DOHH2 (cell line): ENCODE measurements around the gene ADAM8.

Experiments used
- H3F3A ChIP-seq: fragments of 200-600 bp; sonication (generic), shearing (Covaris generic); 2 replicates; pipeline ENCODE4 v1.6.0; 2016; ENCODE audit warnings: antibody characterized with exemption, mild to moderate bottlenecking; ENCODE audit not compliant: control insufficient read depth, insufficient read depth
- H3K27ac ChIP-seq: fragments of 200-600 bp; sonication (generic); 2 replicates; pipeline ENCODE4 v1.5.1; 2014; ENCODE audit warnings: low read depth, mild to moderate bottlenecking, low read length, moderate library complexity
- H3K27me3 ChIP-seq: fragments of 200-600 bp; sonication (generic); 2 replicates; pipeline ENCODE4 v1.6.1; 2014; ENCODE audit warnings: mild to moderate bottlenecking, low read length, mixed read lengths; ENCODE audit not compliant: control insufficient read depth
- H3K36me3 ChIP-seq: fragments of 200-600 bp; sonication (generic); 2 replicates; pipeline ENCODE4 v1.6.1; 2014; ENCODE audit warnings: mild to moderate bottlenecking, low read length, moderate library complexity, mixed read lengths; ENCODE audit not compliant: control insufficient read depth
- H3K4me1 ChIP-seq: fragments of 200-600 bp; sonication (generic); 2 replicates; pipeline ENCODE4 v1.6.1; 2014; ENCODE audit warnings: mild to moderate bottlenecking, low read length, mixed read lengths; ENCODE audit not compliant: control insufficient read depth
- H3K4me2 ChIP-seq: fragments of 200-600 bp; sonication (generic); 2 replicates; pipeline ENCODE4 v1.6.0; 2014; ENCODE audit warnings: mild to moderate bottlenecking, low read length, moderate library complexity
- H3K4me3 ChIP-seq: fragments of 200-600 bp; sonication (generic); 2 replicates; pipeline ENCODE4 v1.5.1; 2014; ENCODE audit warnings: mild to moderate bottlenecking, low read length, mixed read lengths
- H3K79me2 ChIP-seq: fragments of 200-600 bp; sonication (generic); 2 replicates; pipeline ENCODE4 v1.6.1; 2014; ENCODE audit warnings: mild to moderate bottlenecking, low read length, mixed read lengths; ENCODE audit not compliant: control insufficient read depth
- H3K9me2 ChIP-seq: fragments of 200-600 bp; sonication (generic); replicated peaks from 2 replicates; pipeline ENCODE4 v1.6.1; 2014; ENCODE audit warnings: mild to moderate bottlenecking, low read length, mixed read lengths; ENCODE audit not compliant: control insufficient read depth
- H3K9me3 ChIP-seq: fragments of 200-600 bp; sonication (generic); 2 replicates; pipeline ENCODE4 v1.6.1; 2014; ENCODE audit warnings: antibody characterized with exemption, low read length, mixed read lengths; ENCODE audit not compliant: control insufficient read depth, insufficient read depth
- H4K20me1 ChIP-seq: fragments of 200-600 bp; sonication (generic); 2 replicates; pipeline ENCODE4 v1.6.0; 2014; ENCODE audit warnings: low read depth, mild to moderate bottlenecking, antibody characterized with exemption, low read length, moderate library complexity; ENCODE audit not compliant: control insufficient read depth, insufficient read depth
- EZH2phosphoT487 ChIP-seq: fragments of 200-600 bp; sonication (generic); IDR thresholded peaks from 2 replicates; pipeline ENCODE4 v1.6.1; 2017; ENCODE audit warnings: borderline replicate concordance, mild to moderate bottlenecking, antibody characterized with exemption, low read length, moderate library complexity, mixed read lengths
- TF ChIP-seq, protein P1 (sequence below): fragments of 200-600 bp; sonication (generic); IDR thresholded peaks from one replicate; pipeline ENCODE4 v1.5.1; 2014; ENCODE audit warnings: antibody characterized with exemption, mild to moderate bottlenecking, low read depth, low read length; ENCODE audit not compliant: poor library complexity, severe bottlenecking

Gene ADAM8

GRCh38 chr10:133262696-133263095 is 14.0 kb downstream of the ADAM8 start:
- no peaks in the 10 kb centered on the region for H3K36me3 ChIP-seq
- H3K4me1 ChIP-seq = peaks cover 30% of the 10 kb centered on the region
- H3K79me2 ChIP-seq = no peaks in the 10 kb centered on the region
- no peaks in the 10 kb centered on the region for H3F3A ChIP-seq
- H3K9me3 ChIP-seq = peaks cover 10% of the 10 kb centered on the region; the same call in 1 of the 2 replicates
- no peak overlapping the region for H3K4me3 ChIP-seq
- H3K27me3 ChIP-seq = 0 out of 2 replicates have a peak, but pooled peaks cover 6% of the 10 kb centered on the region
- H4K20me1 ChIP-seq = no peaks in the 10 kb centered on the region
- TF ChIP-seq EZH2phosphoT487 = no peak
- TF ChIP-seq, protein P1, sequence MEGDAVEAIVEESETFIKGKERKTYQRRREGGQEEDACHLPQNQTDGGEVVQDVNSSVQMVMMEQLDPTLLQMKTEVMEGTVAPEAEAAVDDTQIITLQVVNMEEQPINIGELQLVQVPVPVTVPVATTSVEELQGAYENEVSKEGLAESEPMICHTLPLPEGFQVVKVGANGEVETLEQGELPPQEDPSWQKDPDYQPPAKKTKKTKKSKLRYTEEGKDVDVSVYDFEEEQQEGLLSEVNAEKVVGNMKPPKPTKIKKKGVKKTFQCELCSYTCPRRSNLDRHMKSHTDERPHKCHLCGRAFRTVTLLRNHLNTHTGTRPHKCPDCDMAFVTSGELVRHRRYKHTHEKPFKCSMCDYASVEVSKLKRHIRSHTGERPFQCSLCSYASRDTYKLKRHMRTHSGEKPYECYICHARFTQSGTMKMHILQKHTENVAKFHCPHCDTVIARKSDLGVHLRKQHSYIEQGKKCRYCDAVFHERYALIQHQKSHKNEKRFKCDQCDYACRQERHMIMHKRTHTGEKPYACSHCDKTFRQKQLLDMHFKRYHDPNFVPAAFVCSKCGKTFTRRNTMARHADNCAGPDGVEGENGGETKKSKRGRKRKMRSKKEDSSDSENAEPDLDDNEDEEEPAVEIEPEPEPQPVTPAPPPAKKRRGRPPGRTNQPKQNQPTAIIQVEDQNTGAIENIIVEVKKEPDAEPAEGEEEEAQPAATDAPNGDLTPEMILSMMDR = no peak
- H3K27ac ChIP-seq = no peak overlapping the region
- H3K4me2 ChIP-seq = no peak overlapping the region
- H3K9me2 ChIP-seq = no peaks in the 10 kb centered on the region

DNA sequence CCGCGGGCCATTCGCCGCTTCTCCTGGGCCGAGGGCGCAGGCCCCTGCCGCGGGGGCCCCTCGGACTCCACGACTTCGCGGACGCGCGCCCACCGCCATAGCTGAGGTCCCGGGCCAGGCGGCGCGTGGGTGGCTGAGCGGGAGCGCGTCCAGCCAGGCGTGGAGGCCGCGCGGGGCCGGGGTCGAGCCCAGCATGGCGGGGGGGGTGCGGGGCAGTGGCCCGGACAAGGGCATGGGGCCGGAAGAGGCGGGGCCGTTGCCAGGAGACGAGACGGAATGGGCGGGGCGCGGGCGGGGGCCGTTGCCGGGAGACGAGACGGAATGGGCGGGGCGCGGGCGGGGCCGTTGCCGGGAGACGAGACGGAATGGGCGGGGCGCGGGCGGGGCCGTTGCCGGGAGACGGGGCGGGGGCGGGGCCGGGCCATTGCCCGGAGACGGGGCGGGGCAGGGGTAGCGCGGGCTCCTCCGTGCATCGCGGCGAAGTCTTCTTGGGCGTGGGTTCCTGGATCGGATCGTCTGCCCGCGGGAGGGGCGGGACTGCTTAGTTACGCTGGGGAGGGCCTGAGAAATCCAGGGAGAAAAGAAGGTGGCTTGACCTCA is 14.8 kb downstream of the ADAM8 start:
- peaks cover 38% of the 10 kb centered on the region for H3K4me1 ChIP-seq
- H4K20me1 ChIP-seq = no peaks in the 10 kb centered on the region
- H3K4me3 ChIP-seq = peak overlapping the region; percentile 82
- no peaks in the 10 kb centered on the region for H3K9me2 ChIP-seq
- H3K9me3 ChIP-seq = peaks cover 10% of the 10 kb centered on the region; the same call in 1 of the 2 replicates
- H3K27ac ChIP-seq = no peak overlapping the region
- TF ChIP-seq, protein P1 = no peak
- no peak for TF ChIP-seq EZH2phosphoT487
- H3K27me3 ChIP-seq = 0 out of 2 replicates have a peak, but pooled peaks cover 6% of the 10 kb centered on the region
- H3K79me2 ChIP-seq = no peaks in the 10 kb centered on the region
- H3K36me3 ChIP-seq = no peaks in the 10 kb centered on the region
- no peaks in the 10 kb centered on the region for H3F3A ChIP-seq
- H3K4me2 ChIP-seq = peak overlapping the region; percentile 97

DNA sequence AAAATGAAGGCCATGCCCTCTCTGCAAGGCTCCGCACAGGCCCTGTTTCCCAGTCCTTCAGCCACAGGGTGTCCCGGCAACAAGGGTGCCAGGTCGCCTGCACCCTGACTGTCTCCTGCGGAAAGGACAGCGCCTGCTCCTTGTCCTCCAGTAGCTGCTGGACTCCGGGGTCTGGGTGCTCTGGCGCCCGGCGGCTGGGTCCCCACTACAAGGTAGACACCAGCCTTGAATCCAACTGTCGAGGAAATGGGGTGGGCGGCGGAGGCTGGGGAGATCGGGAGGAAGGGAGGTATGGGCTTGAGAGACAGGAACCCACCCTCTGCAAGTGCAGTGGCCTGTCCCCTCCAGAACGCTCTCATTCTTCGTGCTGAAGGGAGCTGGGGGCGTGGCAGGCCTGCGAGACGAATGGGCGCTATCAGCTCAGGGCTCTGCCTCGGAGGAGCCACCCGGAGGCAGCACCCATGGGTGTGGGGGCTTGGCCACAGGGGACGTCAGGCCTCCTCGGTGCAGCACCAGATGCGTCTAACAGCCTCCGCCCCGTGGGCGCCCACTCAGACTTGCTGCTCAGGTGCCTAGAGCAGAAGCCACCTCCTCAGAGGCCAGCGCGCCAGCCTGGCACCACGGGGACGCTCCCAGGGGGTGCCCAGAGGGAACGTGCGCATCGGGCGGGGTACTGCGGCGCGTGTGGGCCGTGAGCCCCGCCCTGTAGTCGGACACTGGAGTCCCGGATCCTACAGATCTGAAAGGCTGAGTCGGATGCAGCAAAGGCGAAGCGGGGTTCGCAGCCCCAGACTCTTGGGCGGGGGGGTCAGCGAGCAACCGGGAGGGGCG is 15.6 kb downstream of the ADAM8 start:
- no peaks in the 10 kb centered on the region for H4K20me1 ChIP-seq
- H3F3A ChIP-seq = no peaks in the 10 kb centered on the region
- no peaks in the 10 kb centered on the region for H3K36me3 ChIP-seq
- TF ChIP-seq EZH2phosphoT487 = no peak
- TF ChIP-seq, protein P1 = no peak
- H3K79me2 ChIP-seq = no peaks in the 10 kb centered on the region
- H3K4me3 ChIP-seq = peak overlapping the region; percentile 82
- peaks cover 38% of the 10 kb centered on the region for H3K4me1 ChIP-seq
- H3K4me2 ChIP-seq = peak overlapping the region; percentile 97
- H3K27ac ChIP-seq = no peak overlapping the region
- H3K9me2 ChIP-seq = no peaks in the 10 kb centered on the region
- H3K9me3 ChIP-seq = peaks cover 10% of the 10 kb centered on the region; the same call in 1 of the 2 replicates
- 0 out of 2 replicates have a peak, but pooled peaks cover 6% of the 10 kb centered on the region for H3K27me3 ChIP-seq
